Lower lobe of right lung (tissue), 2 donors: ENCODE data around the gene CNDP1. TPM values are rescaled to one million over a fixed set of nuclear protein-coding genes. Genes with fewer than 3 reads are reported as not detected.

Source experiments
- ATAC-seq, 2 donors: fragments of 200-7000 bp; cut with Tn5 transposase; one replicate each; pipeline ENCODE4 v1.9.1; 2020 to 2022; ENCODE audit warnings: mild to moderate bottlenecking in 2 of 2, moderate library complexity in 2 of 2
- DNase-seq: peaks from one replicate; pipeline ENCODE4 v3.0.0-alpha.2; 2020
- H3K27ac ChIP-seq: fragments of 200-600 bp; one replicate; pipeline ENCODE4 v1.8.0; 2022
- H3K27me3 ChIP-seq: fragments of 200-600 bp; one replicate; pipeline ENCODE4 v1.8.0; 2022; ENCODE audit warnings: low read depth
- H3K36me3 ChIP-seq: fragments of 200-600 bp; one replicate; pipeline ENCODE4 v1.8.0; 2022; ENCODE audit warnings: mild to moderate bottlenecking
- H3K4me1 ChIP-seq: fragments of 200-600 bp; one replicate; pipeline ENCODE4 v1.8.0; 2022
- H3K4me3 ChIP-seq: fragments of 200-600 bp; one replicate; pipeline ENCODE4 v1.8.0; 2022; ENCODE audit warnings: mild to moderate bottlenecking
- H3K9me3 ChIP-seq: fragments of 200-600 bp; one replicate; pipeline ENCODE4 v1.8.0; 2022
- CTCF ChIP-seq: fragments of 200-600 bp; IDR thresholded peaks from one replicate; pipeline ENCODE4 v1.8.0; 2022; ENCODE audit warnings: antibody characterized with exemption, mild to moderate bottlenecking
- intact Hi-C: fragments of 100-400 bp; cut with DNase I; formaldehyde crosslinking; loops from one replicate; pipeline ENCODE4 v1.11.0; 2022
- total RNA-seq: library from RNA; stranded (reverse); fragmentation: NEBNext Ultra II Directional; extraction: Animal tissue kit (Norgen Biotek cat#: 25700); gene quantifications from one replicate; pipeline ENCODE4 v1.2.1, GENCODE V29; 2021
- donor health status: DM: no; HTN: yes; CAD: no; lungs with severe emphysema.

The CNDP1 gene
- total RNA-seq, 1 donor from 2014 or later = not detected

- no peak for DNase-seq
Observed at GRCh38 chr18:74624466-74624865, 90.2 kb downstream of the CNDP1 start.

GRCh38 chr18:74625157-74625556, 90.9 kb downstream of the CNDP1 start:
- ATAC-seq (no peak), DNase-seq (no peak)
- no peak overlapping the region for H3K4me3 ChIP-seq
- no peaks in the 10 kb centered on the region for H3K36me3 ChIP-seq
- no peaks in the 10 kb centered on the region for H3K27me3 ChIP-seq
- H3K4me1 ChIP-seq = no peaks in the 10 kb centered on the region
- no peak overlapping the region for H3K27ac ChIP-seq
- no peak for TF ChIP-seq CTCF
- intact Hi-C loops = no loop called here
- H3K9me3 ChIP-seq = no peaks in the 10 kb centered on the region

More at GRCh38 chr18:74624466-74624865, 90.2 kb downstream of the CNDP1 start:
- no peaks in the 10 kb centered on the region for H3K27me3 ChIP-seq
- H3K9me3 ChIP-seq = no peaks in the 10 kb centered on the region
- intact Hi-C loops = no loop called here
- H3K4me3 ChIP-seq = no peak overlapping the region
- no peak overlapping the region for H3K27ac ChIP-seq
- TF ChIP-seq CTCF = no peak
- ATAC-seq = no peak
- H3K36me3 ChIP-seq = no peaks in the 10 kb centered on the region
- no peaks in the 10 kb centered on the region for H3K4me1 ChIP-seq

GRCh38 chr18:74626049-74626874, 92.0 kb downstream of the CNDP1 start:
- intact Hi-C loops = no loop called here
- Histone ChIP-seq H3K4me1 (peaks cover 4% of the 10 kb centered on the region), H3K4me3 (no peak overlapping the region), H3K27ac (no peak overlapping the region), H3K9me3 (no peaks in the 10 kb centered on the region), H3K27me3 (no peaks in the 10 kb centered on the region), H3K36me3 (no peaks in the 10 kb centered on the region)
- DNase-seq (no peak), ATAC-seq (no peak)
- no peak for TF ChIP-seq CTCF

GRCh38 chr18:74630804-74631203, 96.5 kb downstream of the CNDP1 start:
- ATAC-seq = no peak
- intact Hi-C loops = no loop called here
- TF ChIP-seq CTCF = no peak

DNA sequence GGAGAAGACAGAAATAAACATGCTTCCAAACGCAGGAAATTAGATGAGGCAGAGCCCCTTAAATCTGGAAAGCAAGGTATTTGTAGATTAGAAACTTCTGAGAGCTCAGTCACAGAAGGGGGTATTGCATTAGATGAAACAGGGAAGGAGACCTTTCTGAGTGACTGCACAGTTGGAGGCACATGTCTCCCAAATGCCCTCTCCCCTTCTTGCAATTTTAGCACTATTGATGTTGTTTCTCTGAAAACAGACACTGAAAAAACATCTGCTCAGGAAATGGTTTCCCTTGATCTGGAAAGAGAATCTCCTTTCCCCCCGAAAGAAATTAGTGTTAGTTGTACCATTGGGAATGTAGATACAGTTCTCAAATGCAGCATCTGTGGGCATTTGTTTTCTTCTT, 96.9 kb downstream of the CNDP1 start:
- Histone ChIP-seq H3K4me1 (peaks cover 12% of the 10 kb centered on the region), H3K27ac (no peak overlapping the region), H3K27me3 (no peaks in the 10 kb centered on the region), H3K4me3 (no peak overlapping the region), H3K36me3 (peaks cover 23% of the 10 kb centered on the region), H3K9me3 (no peaks in the 10 kb centered on the region)
- no peak for TF ChIP-seq CTCF
- DNase-seq (no peak), ATAC-seq (no peak)
- intact Hi-C loops = no loop called here

More at GRCh38 chr18:74630804-74631203, 96.5 kb downstream of the CNDP1 start:
- H3K36me3 ChIP-seq = peaks cover 23% of the 10 kb centered on the region
- H3K4me1 ChIP-seq = peaks cover 12% of the 10 kb centered on the region
- H3K27ac ChIP-seq = no peak overlapping the region
- H3K9me3 ChIP-seq = no peaks in the 10 kb centered on the region
- H3K4me3 ChIP-seq = no peak overlapping the region
- DNase-seq = no peak
- no peaks in the 10 kb centered on the region for H3K27me3 ChIP-seq
